Measurements from ENCODE around the gene GDI2.

GRCh38 chr10:5746197-5746596 lies 67.0 kb downstream of the GDI2 start:
- TF ChIP-seq EZH2 (IDR thresholded peaks at IDR 0.05; ENCODE audit: low read depth) (no peak), CTCF (conservative IDR thresholded peaks at IDR 0.05) (no peak)

Data from PC-9 (cell line).